NCI-H2196 (cell line): ENCODE data around the gene ATRX.
"Not testable (repeated sequence)": the region's sequence is repeated elsewhere in the genome, so short reads cannot be mapped to it uniquely, and the experiment has no call there.

Experiments
- DNase-seq: peaks from one replicate; lab custom pipeline; 2025; ENCODE audit not compliant: unreplicated experiment; lab: John Stamatoyannopoulos, UW

The ATRX gene

DNA sequence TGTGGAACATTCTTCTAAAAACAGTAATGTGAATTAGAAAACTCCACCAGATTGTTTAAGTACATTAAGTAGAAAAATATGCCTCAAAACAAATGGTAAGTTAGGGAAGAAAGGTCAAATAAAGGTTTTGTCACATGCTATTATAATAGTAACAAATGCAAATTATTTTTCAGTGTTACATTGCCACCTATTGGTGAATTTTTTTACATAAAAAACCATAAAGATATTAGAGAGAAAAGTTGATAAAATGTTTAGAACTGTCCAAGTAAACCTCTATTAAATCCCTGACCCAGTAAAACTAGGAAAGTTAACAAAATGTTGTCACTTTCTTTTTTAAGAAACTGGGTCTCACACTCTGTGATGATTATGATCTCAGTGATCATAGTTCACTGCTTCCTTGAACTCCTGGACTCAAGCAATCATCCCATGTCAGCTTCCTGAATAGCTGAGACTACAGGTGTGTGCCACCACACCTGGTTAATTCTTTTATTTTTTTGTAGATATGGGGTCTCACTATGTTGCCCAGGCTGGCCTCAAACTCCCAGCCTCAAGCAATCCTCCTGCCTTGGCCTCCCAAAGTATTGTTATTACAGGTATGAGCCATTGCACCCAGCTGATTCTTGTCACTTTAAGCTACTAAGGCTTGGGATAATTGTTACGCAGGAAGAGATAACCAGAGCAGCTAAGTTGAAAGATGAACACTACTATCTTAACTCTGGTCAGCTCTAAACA is 157.6 kb downstream of the ATRX start:
- no peak for DNase-seq

DNA sequence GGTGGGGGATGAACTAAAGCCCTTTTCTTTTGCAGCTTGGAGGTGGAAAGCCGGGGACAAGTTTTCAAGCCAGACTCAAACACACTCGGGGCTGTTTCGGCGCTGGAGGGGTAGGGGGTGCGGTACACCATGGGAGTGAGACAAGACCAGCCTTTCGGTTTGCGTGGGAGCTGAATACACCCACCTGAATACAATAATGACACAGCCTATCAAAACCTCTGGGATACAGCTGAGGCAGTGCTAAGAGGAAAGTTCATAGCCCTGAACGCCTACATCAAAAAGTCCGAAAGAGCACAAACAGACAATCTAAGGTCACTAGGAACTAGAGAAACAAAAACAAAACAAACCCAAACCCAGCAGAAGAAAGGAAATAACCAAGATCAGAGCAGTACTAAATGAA is 163.3 kb downstream of the ATRX start:
- no peak for DNase-seq

DNA sequence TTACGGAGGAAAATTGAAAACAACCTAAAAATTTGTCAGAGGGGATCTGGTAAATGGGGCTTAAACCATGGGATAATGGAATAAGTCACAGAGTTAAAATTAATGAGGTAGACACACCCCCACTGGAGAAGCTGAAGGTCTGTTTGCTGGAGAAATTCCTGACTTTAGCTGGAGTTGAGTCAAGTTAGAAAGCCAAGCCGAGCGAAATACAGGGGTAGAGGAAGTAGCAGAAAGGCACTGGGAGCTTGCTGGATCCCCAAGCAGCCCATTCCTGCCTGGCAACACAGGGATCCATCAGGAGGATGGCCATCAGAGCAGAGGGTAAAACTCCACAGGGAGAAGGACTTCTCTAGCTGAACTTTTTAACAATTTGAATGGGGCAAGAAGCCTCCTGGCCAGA is 163.8 kb downstream of the ATRX start:
- DNase-seq = no peak

DNA sequence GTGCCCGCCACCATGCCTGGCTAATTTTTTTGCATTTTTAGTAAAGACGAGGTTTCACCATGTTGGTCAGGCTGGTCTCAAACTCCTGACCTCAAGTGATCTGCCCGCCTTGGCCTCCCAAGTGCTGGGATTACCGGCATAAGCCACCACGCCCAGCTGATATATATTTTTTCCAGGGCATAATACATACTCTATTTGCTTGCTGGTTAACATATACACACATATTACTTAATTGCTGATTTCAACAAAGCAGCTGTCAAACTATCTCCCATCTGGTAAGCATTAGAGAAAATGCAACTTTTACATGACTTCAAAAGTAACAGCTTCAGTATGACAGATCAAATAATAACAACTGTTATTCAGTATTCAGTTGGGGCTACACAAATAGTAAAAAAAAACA is 164.6 kb downstream of the ATRX start:
- not testable (repeated sequence) for DNase-seq

DNA sequence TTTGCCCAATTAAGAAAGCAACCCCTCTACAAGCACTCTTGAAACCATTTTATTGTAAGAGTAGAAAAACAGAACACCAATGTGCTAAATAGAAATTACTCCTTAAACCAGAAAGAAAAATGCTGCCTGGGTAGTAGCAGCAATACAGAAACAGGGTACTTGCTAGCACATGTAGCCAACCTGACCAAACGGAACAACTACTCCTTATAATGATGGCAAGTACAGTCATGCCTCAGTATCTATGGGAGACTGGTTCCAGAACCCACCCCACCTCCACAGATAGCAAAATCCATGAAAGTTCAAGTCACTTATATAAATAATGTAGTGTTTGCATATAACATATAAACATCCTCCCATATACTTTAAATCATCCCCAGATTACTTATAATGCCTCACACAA is 168.8 kb downstream of the ATRX start:
- no peak for DNase-seq

DNA sequence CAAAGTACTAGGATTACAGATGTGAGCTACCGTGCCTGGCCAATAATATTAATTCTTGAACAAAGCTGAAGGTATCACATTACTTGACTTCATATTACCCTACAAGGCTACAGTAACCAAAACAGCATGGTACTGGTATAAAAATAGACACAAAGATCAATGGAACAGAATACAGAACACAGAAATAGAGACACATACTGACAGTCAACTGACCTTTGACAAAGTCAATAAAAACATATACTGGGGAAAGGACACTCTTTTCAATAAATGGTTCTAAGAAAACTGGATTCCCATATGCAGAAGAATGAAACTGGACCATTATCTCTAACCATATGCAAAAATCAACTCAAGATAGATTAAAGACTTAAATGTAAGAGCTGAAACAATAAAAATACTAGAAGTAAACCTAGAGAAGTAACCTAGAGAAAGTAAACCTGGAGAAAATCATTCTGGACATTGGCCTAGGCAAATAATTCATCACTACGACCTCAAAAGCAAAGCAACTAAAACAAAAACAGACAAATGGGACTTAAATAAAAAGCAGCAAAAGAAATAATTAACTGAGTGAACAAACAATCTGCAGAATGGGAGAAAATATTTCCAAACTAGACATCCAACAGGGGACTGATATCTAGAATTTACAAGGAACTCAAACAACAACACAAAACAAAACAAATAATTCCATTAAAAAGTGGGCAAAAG is 182.2 kb downstream of the ATRX start:
- no peak for DNase-seq

DNA sequence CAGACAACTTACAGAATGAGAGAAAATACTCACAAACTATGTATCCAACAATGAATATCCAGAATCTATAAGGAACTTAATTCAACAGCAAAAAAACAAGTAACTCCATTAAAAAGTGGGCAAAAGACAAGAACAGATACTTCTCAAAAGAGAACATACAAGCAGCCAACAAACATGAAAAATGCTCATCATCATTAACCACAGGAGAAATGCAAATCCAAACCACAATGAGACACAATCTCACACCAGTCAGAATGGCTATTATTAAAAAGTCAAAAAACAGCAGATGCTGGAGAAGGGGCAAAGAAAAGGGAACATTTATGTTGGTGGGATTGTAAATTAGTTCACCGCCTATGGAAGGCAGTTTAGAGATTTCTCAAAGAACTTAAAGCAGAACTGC is 188.5 kb downstream of the ATRX start:
- DNase-seq = no peak

DNA sequence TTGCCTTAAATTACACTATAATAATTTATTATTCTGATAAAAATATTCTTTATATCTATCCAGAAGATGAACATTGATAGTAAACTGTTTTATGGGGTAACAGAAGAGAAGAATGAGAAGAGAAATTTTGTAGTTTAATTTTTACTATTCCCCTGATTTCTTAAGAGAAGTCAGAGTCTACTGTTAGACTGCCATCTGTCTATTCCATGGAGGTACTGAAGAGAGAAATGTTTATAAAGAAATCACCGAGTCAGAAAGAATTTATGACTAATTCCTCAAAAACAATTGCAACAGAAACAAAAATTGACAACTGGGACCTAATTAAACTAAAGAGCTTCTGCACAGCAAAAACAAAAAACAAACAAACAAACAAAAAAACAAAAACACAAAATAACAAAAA is 188.9 kb downstream of the ATRX start:
- no peak for DNase-seq

DNA sequence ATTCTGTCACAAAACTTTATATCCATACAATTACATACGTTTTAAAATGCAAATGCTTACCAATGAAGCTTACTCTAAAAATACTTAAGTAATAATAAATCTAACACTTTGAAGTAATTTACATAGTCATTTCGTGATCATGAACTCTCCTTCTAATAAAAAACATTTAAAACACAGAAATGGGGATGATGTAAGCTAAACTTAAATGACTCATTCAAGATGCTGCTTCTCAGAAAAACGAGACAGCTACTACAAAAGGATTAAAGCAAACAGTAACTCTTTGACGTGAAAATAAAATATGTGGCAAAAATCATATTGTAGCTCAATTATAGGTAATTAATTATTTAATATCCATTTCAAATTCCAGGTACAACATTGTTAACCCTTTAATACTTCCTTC is 190.2 kb downstream of the ATRX start:
- DNase-seq = no peak

DNA sequence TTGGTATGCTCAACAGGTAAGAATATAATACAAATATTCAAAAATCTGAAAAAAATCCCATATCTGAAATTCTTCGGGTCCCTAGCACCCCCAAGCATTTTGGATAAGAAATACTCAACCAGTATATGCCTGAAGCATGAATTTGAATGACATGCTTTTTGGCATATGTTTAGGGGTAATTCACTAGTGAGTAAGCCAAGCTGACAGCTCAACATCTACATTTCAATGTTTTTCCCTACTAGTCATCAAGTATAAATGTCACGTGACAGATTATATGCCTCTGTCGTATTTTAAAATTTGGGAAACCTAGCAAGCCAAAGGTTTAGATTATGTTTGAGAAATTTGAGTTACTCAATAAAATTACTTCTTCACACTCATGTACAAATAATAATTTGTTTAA is 213.7 kb downstream of the ATRX start:
- no peak for DNase-seq

DNA sequence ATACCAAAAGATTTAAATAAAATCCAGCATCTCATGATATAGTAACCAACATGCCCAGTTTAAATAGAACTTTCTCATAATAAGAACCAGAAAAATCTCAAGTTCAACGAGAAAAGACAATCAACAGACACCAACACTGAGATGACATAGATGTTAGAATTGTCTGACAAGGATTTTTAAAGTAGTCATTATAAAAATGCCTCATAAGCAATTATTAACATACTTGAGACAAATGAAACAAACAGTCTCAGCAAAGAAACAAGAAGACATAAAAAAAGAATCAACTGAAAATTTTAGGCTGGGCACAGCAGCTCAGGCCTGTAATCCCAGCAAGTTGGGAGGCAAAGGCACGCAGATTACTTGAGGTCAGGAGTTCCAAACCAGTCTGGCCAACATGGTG is 220.7 kb downstream of the ATRX start:
- no peak for DNase-seq

DNA sequence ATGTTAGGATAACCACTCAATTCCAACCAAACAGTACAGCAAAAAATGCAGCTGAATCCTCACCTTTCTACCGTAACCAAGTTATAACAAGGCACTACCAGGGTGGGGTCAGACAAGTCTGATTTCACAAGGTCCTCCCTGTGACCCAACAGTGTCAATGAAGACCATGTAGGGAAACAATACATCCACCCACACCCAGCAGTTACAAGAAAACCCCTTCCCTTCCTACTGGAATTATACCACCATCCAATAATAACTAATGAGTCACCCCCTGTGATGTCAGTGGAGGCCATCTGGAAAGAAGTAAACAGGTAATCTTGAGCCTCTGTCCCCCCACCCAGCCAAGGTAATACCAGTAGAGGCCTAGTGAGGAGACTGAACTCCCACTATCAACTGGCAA is 221.2 kb downstream of the ATRX start:
- no peak for DNase-seq

DNA sequence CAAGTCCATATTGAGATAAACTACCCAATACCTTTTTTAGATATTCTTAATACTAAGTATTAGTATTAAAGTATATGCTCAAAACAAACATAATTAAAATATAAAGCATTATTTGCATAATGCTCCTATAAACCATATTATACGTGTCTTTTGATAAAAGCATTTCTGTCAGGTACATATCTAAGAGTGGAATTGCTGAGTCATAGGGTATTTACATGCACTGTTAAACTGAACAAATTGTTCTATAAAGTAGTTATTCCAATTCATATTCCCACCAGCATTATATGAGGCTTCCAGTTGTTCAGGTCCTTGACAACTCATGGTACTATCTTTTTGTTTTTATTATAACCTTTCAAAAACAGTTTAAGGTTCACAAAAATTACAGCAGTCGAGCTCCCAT is 224.6 kb downstream of the ATRX start:
- no peak for DNase-seq

DNA sequence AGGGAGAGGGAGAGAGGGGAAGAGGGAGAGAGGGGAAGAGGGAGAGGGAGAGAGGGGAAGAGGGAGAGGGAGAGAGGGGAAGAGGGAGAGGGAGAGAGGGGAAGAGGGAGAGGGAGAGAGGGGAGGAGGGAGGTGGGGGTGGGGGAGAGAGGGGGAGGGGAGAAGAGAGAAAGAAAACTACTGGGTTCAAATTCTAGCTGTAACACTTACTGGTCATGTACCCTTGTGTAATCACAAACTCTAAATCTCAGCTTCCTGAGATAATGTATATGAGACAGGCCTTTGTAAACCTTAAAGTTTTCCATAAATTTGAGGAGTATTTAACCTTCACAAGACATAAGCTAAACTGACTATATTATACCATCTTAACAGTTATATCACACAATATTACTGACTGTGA is 229.7 kb downstream of the ATRX start:
- DNase-seq = no peak

DNA sequence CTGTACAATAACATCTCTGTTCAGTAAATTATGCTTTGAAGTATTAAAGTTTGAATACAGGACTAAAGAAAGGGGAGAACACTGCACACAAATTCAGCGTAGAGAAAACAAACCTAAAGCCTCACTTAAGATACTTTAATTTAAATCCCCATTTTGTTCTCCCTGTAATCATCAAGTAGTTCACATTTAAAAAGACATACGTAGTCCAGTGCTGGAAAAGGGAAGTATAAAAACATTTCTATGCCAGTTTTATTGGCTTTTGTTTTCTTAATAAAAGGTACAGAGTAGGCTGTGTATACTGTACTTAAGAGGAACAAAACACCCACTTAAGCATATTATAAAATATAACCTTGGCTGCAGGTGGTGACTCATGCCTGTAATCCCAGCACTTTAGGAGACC is 237.3 kb downstream of the ATRX start:
- no peak for DNase-seq

DNA sequence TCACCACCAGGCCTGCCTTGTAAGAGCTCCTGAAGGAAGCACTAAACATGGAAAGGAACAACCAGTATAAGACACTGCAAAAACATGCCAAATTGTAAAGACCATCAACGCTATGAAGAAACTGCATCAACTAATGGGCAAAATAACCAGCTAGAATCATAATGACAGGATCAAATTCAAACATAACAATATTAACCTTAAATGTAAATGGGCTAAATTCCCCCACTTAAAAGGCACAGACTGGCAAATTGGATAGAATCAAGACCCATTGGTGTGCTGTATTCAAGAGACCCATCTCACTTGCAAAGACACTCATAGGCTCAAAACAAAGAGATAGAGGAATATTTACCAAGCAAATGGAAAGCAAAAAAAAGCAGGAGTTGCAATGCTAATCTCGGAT is 246.2 kb downstream of the ATRX start:
- DNase-seq = not testable (repeated sequence)

DNA sequence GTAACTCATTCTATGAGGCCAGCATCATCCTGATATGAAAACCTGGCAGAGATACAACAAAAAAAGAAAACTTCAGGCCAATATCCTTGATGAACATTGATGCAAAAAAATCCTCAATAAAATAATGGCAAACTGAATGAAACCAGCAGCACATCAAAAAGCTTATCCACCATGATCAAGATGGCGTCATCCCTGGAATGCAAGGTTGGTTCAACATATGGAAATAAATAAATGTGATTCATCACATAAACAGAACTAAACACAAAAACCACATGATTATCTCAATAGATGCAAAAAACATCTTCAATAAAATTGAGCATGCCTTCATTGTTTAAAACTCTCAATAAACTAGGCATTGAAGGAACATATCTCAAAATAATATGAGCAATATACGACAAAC is 254.8 kb downstream of the ATRX start:
- DNase-seq = not testable (repeated sequence)

DNA sequence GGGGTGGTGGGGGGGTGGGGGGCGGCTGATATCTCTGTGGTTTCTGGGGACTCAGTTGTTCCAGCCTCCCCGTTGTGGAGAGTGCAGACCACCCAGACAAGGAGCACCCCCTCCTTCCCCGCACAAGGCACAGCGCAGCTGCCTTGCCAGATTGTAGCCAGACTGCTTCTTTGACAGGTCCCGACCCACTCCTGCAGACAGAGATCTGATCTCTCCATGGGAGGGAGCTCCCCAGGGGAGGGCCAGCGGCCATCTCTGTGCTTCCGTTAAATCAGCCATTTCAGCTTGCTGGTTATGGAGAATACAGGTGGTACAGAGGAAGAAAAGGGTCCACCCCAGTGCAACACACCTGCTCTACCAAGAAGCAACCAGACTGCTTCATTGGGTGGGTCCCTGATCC is 258.0 kb downstream of the ATRX start:
- no peak for DNase-seq

DNA sequence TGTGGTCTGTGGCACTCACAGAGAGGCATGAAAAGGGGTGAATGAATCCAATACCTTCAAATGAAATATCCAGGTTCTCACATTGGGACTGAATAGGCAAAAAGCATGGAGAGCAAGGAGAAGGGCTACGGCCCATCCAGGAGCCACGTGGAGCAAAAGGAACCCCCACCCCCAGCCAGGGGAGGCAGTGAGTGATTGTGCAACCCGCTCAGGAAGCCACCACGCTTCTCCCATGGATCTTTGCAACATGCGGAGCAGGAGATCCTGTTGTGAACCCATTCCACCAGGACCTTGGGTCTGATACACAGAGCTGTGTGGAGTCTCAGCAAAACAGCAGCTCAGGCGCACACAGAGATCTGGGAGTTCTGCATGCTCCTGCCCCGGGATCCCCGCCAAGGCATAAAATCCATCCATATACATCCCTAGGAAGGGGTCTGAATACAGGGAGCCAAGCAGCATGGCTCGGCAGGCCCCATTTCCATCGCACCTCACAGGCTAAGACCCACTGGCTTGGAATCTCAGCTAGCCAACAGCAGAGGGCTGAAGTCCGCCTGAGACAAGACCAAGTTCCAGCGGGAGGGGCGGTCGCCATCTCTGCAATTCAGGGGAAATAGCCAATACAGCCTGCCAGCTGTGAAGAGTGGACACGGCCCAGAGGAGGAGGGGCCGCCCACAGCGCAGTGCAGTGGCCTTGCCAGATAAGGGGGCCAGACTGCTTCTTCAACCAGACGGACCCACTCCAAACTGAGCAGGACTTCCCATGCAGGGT is 258.6 kb downstream of the ATRX start:
- DNase-seq = no peak

DNA sequence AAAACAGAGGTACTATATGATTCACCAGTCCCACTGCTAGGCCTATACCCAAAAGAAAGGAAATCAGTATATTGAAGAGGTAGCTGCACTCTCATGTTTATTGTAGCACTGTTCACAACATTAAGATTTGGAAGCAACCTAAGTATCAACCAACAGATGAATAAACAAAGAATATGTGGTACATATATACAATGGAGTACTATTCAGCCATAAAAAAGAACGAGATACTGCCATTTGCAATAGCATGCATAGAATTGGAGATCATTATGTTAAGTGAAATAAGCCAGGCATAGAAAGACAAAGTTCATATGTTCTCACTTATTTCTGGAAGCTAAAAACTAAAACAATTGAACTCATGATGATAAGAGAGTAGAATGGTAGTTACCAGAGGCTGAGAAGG is 266.3 kb downstream of the ATRX start:
- DNase-seq = no peak

DNA sequence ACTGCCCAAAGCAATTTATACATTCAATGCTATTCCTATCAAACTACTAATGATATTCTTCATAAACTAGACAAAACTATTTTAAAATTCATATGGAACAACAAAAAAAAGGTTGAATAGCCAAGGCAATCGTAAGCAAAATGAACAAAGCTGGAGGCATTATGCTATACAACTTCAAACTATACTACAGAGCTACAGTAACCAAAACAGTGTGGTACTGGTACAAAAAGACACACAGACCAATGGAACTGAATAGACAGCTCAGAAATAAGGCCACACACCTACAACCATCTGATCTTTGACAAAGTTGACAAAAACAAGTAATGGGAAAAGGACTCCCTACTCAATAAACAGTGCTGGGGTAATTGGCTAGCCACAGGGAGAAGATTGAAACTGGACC is 271.8 kb downstream of the ATRX start:
- DNase-seq = no peak

DNA sequence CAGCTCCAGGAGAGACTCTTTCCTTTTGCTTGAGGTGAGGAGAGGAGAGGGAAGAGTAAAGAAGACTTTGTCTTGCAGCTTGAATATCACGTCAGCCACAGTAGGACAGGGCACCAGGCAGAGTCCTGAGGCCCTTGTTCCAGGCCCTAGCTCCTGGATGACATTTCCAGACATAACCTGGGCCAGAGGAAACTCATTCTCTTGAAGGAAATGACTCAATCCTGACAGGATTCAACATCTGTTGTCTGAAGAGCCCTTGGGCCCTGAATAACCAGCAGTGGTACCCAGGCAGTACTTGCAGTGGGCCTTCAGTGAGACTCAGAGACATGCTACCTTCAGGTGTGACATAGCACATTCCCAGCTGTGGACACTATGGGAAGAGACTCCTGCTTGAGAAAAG is 276.0 kb downstream of the ATRX start:
- DNase-seq = no peak
